ENCODE data around the gene LSM10.
A peak's percentile ranks its signal among the peaks of the same experiment; 100 is the strongest.

LSM10 gene

GRCh38 chr1:36387141-36387949 is 10.4 kb downstream of the LSM10 start:
- no peak for TF ChIP-seq CTCF (IDR thresholded peaks at IDR 0.05; ENCODE audit: low read depth, low read length)
- peak; percentile 78 for DNase-seq (ENCODE audit: low read depth, low spot score)
- H3K4me3 ChIP-seq (ENCODE audit: low read depth, low read length), result peak overlapping the region; percentile 51
- in situ Hi-C loops (cut with HindIII; ENCODE audit: low sequenced_read_pairs), result no loop called here

- no peak for TF ChIP-seq CTCF (IDR thresholded peaks at IDR 0.05; ENCODE audit: low read depth, low read length)
- in situ Hi-C loops (cut with HindIII; ENCODE audit: low sequenced_read_pairs), result no loop called here
- DNase-seq (ENCODE audit: low read depth, low spot score), result peak; percentile 100
- H3K4me3 ChIP-seq (ENCODE audit: low read depth, low read length), result peak overlapping the region; percentile 51
These were observed 11.2 kb downstream of the LSM10 start for GRCh38 chr1:36386265-36387140.

GRCh38 chr1:36385410-36386264 is 12.1 kb downstream of the LSM10 start, which contains the start of gene STK40:
STK40 (minus strand) TSS chr1:36385924; CDS start chr1:36361332, 24,592 bp downstream.
- H3K4me3 ChIP-seq (ENCODE audit: low read depth, low read length), result peak within 1 kb of the TSS; percentile 95
- DNase-seq (ENCODE audit: low read depth, low spot score), result peak; percentile 100
- in situ Hi-C loops (cut with HindIII; ENCODE audit: low sequenced_read_pairs), result no loop called here
- no peak for TF ChIP-seq CTCF (IDR thresholded peaks at IDR 0.05; ENCODE audit: low read depth, low read length)

- H3K4me3 ChIP-seq (ENCODE audit: low read depth, low read length), result peak overlapping the region; percentile 95
- DNase-seq (ENCODE audit: low read depth, low spot score), result peak; percentile 29
- TF ChIP-seq CTCF (IDR thresholded peaks at IDR 0.05; ENCODE audit: low read depth, low read length), result no peak
- in situ Hi-C loops (cut with HindIII; ENCODE audit: low sequenced_read_pairs), result no loop called here
These were observed 12.9 kb downstream of the LSM10 start for GRCh38 chr1:36384542-36385409.

DNA sequence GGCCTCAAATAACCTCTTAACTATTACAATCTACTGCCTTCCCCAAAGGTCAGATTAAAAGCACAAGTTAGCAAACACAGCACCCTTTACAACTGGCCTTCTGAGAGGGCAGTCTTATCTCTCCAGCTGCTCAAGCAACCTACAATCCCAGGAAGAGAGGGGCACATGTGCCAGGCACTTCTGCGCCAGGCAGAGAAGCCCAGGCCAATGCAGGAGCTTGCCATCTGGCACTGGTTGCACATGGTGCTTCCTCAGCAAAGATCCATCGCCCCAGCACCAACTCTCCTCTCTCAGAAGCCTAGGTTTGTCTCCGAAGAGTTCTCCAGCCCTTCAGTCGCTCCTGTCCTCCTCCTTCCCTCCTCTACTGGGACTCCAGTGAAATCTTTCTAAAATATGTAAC is 14.5 kb downstream of the LSM10 start:
- no peak overlapping the region for H3K4me3 ChIP-seq (ENCODE audit: low read depth, low read length)
- no peak for DNase-seq (ENCODE audit: low read depth, low spot score)
- no peak for TF ChIP-seq CTCF (IDR thresholded peaks at IDR 0.05; ENCODE audit: low read depth, low read length)
- in situ Hi-C loops (cut with HindIII; ENCODE audit: low sequenced_read_pairs), result no loop called here
